Activated CD4-positive, CD25-positive, alpha-beta regulatory T cell treated with anti-CD3 and anti-CD28 coated beads, Interleukin-2, amount 50 U/mL, for 72 hours (primary cell): ENCODE results near the gene CELSR2.

Experiments used
- DNase-seq: peaks from one replicate; pipeline ENCODE4 v3.0.0; 2021

CELSR2 gene

GRCh38 chr1:109235137-109235536, 14.2 kb upstream of the CELSR2 start:
- DNase-seq = no peak

- no peak for DNase-seq
Measured at GRCh38 chr1:109237512-109237911, 11.8 kb upstream of the CELSR2 start.

GRCh38 chr1:109238382-109238781, 11.0 kb upstream of the CELSR2 start:
- no peak for DNase-seq

GRCh38 chr1:109239047-109239408, 10.3 kb upstream of the CELSR2 start:
- no peak for DNase-seq

- no peak for DNase-seq
Measured at GRCh38 chr1:109239409-109240068, 9.8 kb upstream of the CELSR2 start.

- no peak for DNase-seq
Measured at GRCh38 chr1:109240158-109241152, 8.9 kb upstream of the CELSR2 start.

- no peak for DNase-seq
Measured at GRCh38 chr1:109241344-109241743, 8.0 kb upstream of the CELSR2 start.

- DNase-seq = no peak
Measured at GRCh38 chr1:109241841-109242345, 7.4 kb upstream of the CELSR2 start.

- DNase-seq = no peak
Measured at GRCh38 chr1:109242387-109242786, 7.0 kb upstream of the CELSR2 start.

GRCh38 chr1:109243221-109243620, 6.1 kb upstream of the CELSR2 start:
- no peak for DNase-seq

GRCh38 chr1:109243860-109244552, 5.3 kb upstream of the CELSR2 start:
- no peak for DNase-seq

- DNase-seq = no peak
Measured at GRCh38 chr1:109246141-109246551, 3.2 kb upstream of the CELSR2 start.

GRCh38 chr1:109247401-109248365, 1.7 kb upstream of the CELSR2 start:
- no peak for DNase-seq

- no peak for DNase-seq
Measured at GRCh38 chr1:109248444-109248796, 919 bp upstream of the CELSR2 start.

- DNase-seq = no peak
Measured at GRCh38 chr1:109249654-109250401, 489 bp downstream of the CELSR2 start.

- DNase-seq = no peak
Measured at GRCh38 chr1:109250454-109251276, 1.3 kb downstream of the CELSR2 start.

GRCh38 chr1:109251277-109252166, 2.2 kb downstream of the CELSR2 start:
- no peak for DNase-seq

- no peak for DNase-seq
Measured at GRCh38 chr1:109252167-109252892, 3.0 kb downstream of the CELSR2 start.
